Stimulated activated CD4-positive, alpha-beta T cell treated with anti-CD3 and anti-CD28 coated beads, Interleukin-1b, Interleukin-23, amount 100 ng/mL, for 4 hours (primary cell): ENCODE data around the gene EPB41L1.

ENCODE experiments used
- DNase-seq, 2 donors: peaks; one replicate each; pipeline ENCODE4 v3.0.0-alpha.2; 2020; ENCODE audit warnings: low read depth in 2 of 2

The EPB41L1 gene

GRCh38 chr20:36193977-36194712 lies 39.6 kb downstream of the EPB41L1 start:
- no peak for DNase-seq

DNA sequence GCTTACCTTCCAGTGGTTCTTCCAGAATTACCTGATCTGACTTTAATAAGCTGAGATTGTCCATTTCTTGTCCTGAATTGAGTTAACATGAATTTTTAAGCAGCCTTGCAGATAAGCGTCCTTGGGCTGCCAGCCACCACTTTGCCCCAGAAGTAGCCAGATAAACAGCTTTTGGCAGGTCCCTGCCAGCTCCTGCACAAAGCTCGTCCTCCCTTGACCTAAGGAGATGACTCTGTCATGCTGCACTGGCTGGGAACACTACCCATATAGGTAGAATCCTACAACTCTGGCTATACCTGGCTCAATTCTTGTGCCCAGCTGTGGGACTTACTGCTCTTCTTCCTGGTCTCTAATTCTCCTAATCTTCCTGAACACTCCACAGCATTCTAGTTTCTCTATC lies 42.1 kb downstream of the EPB41L1 start:
- DNase-seq = no peak

DNA sequence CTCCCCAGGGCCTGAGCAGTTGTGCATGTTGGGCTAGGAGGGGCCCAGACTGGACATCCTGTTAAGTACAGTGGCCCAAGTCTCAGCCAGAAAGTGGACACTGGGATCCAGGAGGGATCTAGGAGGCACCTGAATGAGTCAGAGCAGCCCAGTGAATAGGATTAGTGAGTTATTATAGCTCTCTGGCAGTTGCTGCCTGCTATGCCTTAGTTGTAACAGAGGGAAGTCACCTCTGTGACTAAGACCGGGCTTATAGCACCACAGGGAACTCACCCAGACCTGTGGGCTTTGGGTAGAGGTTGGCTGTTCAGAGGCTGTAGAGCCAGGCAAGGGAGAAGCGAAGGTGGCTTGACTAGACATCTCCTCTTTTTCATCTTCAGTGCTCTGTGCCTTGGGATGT lies 42.7 kb downstream of the EPB41L1 start:
- DNase-seq = no peak

DNA sequence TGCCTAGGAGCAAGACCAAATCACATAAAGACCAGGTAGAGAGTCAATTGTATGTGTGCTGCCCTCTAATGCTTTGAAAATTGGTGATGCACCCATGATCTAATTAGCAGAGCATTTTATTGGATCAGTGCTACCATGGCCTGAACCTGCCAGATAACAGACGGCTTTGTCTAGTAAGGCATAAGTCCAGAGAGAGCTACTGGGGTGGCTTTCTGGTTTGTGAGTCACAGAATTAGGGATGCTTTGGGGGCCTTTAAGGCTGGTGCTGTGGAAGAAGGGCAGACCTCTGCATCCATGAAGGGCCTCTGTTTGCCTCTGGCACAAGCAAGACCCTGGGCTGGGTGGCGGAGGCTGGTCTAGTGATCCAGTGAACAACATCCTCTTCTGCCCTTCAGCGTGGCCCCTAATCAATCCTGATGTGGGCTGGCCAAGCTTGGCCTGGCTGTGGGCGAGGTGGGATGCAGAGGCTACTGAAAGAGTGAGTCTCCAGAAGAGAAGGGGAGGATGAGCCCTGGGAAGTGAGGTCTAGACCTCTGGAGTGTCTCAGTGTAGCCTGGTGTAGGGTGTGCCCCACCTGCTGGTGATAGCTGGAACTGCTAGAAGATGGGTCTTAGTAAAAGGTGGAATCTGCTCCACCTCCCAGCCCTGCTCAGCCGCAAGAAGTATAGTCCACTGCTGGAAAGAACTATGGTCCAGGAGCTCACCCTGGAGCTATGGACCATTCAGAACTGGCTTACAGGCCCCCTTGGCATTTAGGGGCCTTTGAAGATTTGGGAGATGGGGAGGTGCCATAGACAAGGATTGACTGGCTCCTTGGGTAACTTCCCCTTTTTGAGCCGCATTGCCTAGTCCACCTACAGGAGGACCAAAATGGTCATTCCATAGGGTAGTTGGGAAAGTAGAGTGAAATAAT lies 45.1 kb downstream of the EPB41L1 start:
- peak; percentile 70 to 74 for DNase-seq

DNA sequence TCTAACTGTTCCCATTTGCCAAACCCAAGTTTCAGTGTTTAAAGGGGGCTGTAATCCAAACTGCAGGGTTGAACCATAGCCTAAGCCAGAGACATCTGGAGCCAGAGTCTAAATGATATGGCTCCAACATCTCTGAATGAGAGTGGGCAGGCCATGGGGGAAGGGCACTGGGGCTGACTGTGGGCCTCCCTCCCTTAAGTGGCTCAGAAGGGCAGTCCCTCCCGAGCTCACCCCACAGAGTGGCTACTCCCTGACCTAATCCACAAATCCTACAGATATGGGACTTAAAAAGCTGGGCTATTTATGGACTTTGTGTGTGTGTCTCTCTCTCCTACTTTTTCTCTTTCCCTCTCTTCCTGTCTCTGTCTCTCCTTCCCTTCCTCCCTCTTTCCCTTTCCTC lies 45.9 kb downstream of the EPB41L1 start:
- no peak for DNase-seq

- no peak for DNase-seq
These were observed 46.7 kb downstream of the EPB41L1 start for GRCh38 chr20:36201198-36201597.

DNA sequence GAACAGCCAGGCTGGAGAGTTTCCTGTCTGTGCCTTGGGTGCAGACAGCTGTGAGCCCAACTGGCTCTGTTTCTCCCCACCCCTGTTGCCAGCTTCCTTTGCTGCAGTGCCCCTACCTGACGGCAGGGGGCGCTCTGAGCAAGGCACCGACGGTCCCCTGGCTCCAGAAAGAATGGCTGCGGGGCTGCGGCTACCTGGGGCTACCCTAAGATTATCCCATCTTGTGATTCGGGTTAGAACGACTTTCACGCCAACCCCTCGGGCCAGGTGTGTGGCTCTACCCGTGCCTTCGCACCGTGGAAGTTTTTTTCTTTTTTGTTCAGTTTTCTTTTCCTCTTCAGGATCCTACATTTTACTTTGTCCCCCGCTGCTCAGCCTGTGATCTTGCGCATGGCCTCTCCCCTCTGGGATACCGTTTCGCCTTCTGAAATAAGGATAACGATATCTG lies 48.4 kb downstream of the EPB41L1 start:
- peak; percentile 71 to 78 for DNase-seq

DNA sequence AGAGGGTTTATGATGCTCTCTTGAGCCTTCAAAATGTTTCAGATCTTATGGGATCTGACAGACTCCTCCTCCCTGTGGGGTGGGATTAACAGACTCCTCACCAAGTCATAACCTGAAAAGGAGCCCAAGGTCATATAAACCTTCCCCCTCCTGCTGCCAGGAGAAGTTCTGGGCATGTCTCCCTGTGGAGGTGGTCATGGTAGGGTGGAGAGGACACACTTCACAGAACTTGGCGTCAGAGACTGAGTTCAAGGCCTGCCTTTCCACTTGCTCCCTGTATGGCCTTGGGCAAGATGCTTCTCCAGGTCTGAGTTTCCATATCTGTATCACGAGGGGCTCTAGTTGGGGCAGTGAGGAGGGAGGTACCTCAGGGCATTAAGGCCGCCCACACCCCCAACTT lies 49.3 kb downstream of the EPB41L1 start:
- no peak for DNase-seq

DNA sequence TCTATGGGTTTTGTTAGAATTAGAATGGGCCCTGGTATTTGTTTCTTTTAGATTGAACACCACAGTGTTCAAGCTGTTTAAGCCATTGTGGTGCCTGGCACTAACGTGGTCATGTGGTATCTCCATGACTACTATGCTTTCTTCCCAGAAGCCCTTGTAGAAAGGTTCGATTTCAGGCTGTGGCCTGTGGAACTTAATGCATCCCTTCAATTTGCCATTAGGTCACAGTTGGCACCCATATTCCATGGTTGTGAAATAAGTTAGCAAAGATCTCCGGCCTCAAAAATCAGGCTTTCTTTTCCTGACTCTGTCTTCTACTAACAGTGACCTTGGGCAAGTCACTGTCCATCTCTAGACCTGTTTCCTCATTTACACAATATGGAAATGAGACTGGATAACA lies 50.5 kb downstream of the EPB41L1 start:
- DNase-seq = no peak

DNA sequence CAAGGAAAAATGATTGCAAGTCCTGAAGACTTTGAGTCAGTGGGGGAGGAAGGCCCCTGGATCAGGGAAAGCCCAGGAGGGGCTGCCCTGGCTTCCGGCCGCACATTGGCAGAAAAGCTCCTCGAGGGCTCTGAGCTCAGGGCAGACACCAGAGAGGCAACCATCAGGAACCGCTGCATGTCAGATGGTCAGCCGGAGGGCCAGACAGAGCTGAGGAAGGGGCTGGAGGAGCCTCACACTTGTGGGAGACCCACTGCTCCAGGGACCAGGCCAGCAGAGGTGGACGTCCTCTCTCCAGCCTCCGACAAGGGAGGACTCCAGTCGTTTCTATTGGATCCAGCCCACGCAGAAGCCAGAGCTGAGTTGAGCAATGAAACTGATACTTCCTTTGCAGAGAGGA lies 51.5 kb downstream of the EPB41L1 start:
- DNase-seq = no peak

DNA sequence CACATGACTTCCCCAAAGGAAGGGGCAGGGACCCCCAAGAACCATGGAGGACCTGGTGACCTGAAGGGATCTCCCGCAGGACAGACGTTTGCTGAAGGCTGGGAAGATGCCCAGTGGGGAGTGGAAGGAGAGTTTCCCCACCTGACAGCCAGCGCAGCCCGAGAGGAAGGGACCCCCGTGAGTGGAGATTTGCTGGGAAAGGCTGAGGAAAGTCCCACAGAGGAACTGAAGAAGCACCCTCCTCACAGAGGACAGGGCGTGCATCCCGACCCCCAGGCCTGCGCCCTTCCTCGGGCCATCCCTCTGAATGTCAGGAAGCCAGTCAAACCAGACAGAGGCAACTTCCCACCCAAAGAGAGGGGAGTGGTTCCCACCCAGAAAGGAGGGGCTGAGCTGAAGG lies 52.1 kb downstream of the EPB41L1 start:
- no peak for DNase-seq

- no peak for DNase-seq
These were observed 53.1 kb downstream of the EPB41L1 start for GRCh38 chr20:36207602-36208001.

DNA sequence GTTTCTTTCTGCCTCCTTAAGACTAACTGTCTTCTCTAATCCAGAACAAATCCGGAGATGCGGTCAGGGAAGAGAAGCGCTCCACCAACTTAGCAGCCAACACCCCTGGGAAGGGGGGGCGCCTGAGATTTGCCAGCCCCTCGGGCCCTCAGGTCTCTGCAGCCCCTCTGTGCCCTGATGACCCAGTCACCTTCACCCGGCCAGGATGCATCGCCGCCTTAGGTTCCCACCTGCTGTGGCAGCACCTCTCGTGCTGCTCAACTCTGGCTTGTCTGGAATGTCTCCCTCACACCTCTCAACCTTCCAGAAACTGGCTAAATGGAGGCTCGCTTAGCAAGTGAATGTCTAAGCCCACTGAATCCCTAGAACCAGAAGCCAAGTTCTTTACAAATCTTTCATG lies 53.7 kb downstream of the EPB41L1 start:
- DNase-seq = no peak

- DNase-seq = no peak
These were observed 56.0 kb downstream of the EPB41L1 start for GRCh38 chr20:36210436-36211021.

- no peak for DNase-seq
These were observed 58.8 kb downstream of the EPB41L1 start for GRCh38 chr20:36213362-36213761.

- no peak for DNase-seq
These were observed 60.2 kb downstream of the EPB41L1 start for GRCh38 chr20:36214684-36215256.

GRCh38 chr20:36215778-36216177 lies 61.2 kb downstream of the EPB41L1 start:
- DNase-seq = no peak

- DNase-seq = no peak
These were observed 61.9 kb downstream of the EPB41L1 start for GRCh38 chr20:36216314-36217025.

GRCh38 chr20:36217226-36217625 lies 62.7 kb downstream of the EPB41L1 start:
- no peak for DNase-seq

DNA sequence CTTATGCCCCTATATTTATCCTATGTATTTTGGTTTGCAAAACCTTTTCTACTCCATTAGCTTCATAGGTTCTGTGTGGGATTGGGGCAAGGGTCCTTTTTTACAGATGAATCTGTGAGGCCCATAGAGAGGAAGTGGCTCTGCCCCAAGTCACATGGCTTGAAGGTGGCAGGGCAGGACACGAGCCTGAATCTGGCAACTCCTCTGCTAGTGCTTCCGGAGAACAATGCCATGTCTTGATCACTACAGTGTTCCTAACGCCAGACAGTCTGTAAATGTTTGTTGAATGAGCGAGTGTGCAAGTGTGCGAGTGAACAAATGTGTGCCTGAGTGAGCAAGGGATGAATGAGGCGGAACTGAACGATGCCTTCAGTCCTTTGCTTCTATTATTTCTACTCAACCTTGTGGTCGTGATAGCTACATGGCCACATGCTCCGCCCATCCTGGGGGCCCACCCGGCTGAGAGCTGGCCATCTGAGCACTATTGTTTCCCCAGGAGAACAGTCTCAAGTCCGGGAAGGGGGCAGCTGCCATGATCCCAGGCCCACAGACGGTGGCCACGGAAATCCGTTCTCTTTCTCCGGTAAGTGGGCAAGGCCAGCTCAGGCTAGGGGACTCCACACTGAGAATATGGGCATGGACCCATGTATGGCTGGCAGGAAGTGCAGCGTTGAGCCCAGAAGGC lies 64.0 kb downstream of the EPB41L1 start:
- no peak for DNase-seq

DNA sequence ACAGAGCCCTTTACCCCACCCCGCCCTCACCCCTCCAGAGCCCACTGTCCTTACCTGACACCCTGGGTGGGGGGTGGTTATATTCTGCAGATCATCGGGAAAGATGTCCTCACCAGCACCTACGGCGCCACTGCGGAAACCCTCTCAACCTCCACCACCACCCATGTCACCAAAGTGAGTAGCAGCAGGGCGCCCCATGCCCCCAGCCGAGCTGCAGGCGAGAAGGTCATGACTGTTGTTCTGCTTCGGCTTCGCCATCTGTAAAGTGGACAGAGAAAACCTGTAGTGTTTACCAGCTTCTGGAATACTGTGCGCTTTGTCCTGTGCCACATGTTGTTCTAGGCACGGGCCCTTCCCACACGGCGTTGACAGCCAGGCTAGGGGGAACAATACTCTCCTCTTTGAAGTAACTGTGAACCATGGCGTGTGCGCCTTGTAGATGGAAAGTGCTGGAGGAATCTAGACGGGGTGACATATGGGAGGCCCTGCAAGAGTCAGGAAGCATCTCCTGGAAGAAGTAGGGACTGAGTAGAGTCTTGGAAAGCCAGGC lies 65.2 kb downstream of the EPB41L1 start:
- DNase-seq = no peak
